8988T (cell line): Measurements from ENCODE around the gene C16orf78.

ENCODE experiments used
- DNase-seq: peaks from one replicate; pipeline ENCODE4 v3.0.0; 2011

C16orf78 gene

GRCh38 chr16:49437344-49437743 is 63.7 kb downstream of the C16orf78 start:
- no peak for DNase-seq

DNA sequence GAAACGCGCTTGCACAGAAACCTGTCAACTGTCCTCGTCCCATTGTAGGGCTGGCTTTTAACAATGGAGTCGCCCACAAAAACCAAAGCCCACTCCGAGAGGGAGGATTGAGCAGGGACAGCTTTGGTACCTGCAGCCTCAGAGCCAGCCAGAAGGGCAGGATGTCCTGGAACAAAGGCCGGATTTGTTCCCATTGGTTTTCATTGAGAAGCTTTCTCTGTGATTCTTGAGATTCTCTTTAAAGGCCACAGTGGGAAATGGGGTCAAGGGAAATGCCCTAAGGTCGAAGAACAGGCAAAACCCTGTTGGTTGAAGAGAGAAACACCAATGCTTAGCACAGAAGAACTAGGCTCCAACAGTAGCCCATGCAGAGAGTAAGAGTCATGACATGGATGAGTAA is 65.4 kb downstream of the C16orf78 start:
- DNase-seq, result no peak

DNA sequence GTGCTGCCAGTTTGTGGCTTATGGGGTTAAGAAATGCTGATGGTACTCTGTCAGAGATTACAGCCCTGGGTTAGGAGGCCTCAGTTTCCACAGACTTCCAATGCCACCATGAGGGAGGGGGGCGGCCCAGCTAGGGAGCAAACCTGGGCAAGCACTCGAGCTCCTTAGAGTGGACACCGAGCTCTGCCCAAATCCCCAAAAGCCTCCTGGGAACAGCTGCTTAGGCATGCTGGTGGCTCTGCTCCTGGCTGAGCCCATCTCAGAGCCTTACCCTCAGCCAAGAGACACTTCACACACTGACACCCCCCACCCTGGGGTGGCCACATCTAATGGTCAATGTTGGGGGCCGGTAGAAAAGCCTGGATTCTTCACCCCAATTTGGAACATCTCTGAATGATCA is 66.1 kb downstream of the C16orf78 start:
- DNase-seq, result no peak

GRCh38 chr16:49440156-49441065 is 66.8 kb downstream of the C16orf78 start:
- no peak for DNase-seq

DNA sequence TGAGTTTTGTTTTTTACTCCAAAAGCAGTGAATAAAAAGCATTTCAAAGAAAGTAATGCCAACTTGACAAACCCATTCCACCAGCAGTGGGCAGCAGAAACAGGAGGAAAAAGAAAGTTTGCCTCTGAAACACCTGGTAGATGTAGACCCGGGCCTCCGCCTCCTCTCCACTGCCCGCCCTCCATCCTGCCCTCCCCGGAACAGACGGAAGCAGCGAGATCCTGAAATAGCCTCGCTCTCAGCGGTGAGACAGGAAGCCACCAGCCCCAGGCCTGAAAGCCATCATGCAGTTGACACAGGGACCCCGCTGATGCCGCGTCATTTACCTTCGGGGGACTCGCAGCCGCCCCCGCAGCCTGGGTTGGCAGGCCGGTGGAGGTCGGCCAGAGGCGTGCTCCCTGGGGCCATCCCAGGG is 67.8 kb downstream of the C16orf78 start:
- DNase-seq, result no peak

GRCh38 chr16:49442805-49443204 is 69.2 kb downstream of the C16orf78 start:
- DNase-seq, result no peak

GRCh38 chr16:49443576-49443975 is 70.0 kb downstream of the C16orf78 start:
- DNase-seq, result no peak

- DNase-seq, result no peak
Observed at GRCh38 chr16:49446805-49447204, 73.2 kb downstream of the C16orf78 start.
